OCI-LY3 (cell line): ENCODE results near the gene ANKRD11.

Source experiments
- H2AFZ ChIP-seq: fragments of 200-600, 300-600 bp; shearing (Covaris generic); 2 replicates; pipeline ENCODE4 v1.6.0; 2014; ENCODE audit warnings: antibody characterized with exemption, low read depth, low read length
- H3K27ac ChIP-seq: fragments of 200-600, 300-600 bp; sonication (generic); 2 replicates; pipeline ENCODE4 v1.5.1; 2014; ENCODE audit warnings: mild to moderate bottlenecking, low read length, moderate library complexity, mixed read lengths
- H3K27me3 ChIP-seq: fragments of 200-600, 300-600 bp; sonication (generic); 2 replicates; pipeline ENCODE4 v1.6.1; 2014; ENCODE audit warnings: low read depth, low read length, mixed read lengths
- H3K36me3 ChIP-seq: fragments of 200-600, 300-600 bp; sonication (generic); replicated peaks from 2 replicates; pipeline ENCODE3; 2014; ENCODE audit warnings: low read depth, low read length, mixed read lengths
- H3K4me1 ChIP-seq: fragments of 300-600, 200-600 bp; sonication (generic); 2 replicates; pipeline ENCODE4 v1.6.1; 2014; ENCODE audit warnings: low read length, mixed read lengths
- H3K4me2 ChIP-seq: fragments of 200-600, 300-600 bp; sonication (generic); 2 replicates; pipeline ENCODE4 v1.6.1; 2014; ENCODE audit warnings: low read length, mixed read lengths
- H3K4me3 ChIP-seq: fragments of 300-600, 200-600 bp; sonication (generic); 2 replicates; pipeline ENCODE4 v1.5.1; 2014; ENCODE audit warnings: antibody characterized with exemption, mild to moderate bottlenecking, low read length, moderate library complexity
- H3K79me2 ChIP-seq: fragments of 300-600, 200-600 bp; shearing (Covaris generic); 2 replicates; pipeline ENCODE4 v1.6.1; 2014; ENCODE audit warnings: mild to moderate bottlenecking, low read length, mixed read lengths
- H3K9ac ChIP-seq: fragments of 300-600, 200-600 bp; shearing (Covaris generic); 2 replicates; pipeline ENCODE4 v1.6.0; 2014; ENCODE audit warnings: mild to moderate bottlenecking, low read length, moderate library complexity
- H3K9me3 ChIP-seq: fragments of 200-600, 300-600 bp; shearing (Covaris generic); 2 replicates; pipeline ENCODE4 v1.6.1; 2014; ENCODE audit warnings: low read length, mixed read lengths; ENCODE audit not compliant: insufficient read depth
- H4K20me1 ChIP-seq: fragments of 200-600, 300-600 bp; sonication (generic); 2 replicates; pipeline ENCODE4 v1.6.1; 2016; ENCODE audit warnings: low read length, mixed read lengths; ENCODE audit not compliant: insufficient read depth
- CTCF ChIP-seq: fragments of 200-600, 300-600 bp; sonication (generic); IDR thresholded peaks from 2 replicates; pipeline ENCODE4 v1.5.1; 2014; ENCODE audit warnings: antibody characterized with exemption, low read length, low read depth
- EZH2phosphoT487 ChIP-seq: fragments of 200-600 bp; shearing (Covaris generic); IDR thresholded peaks from 2 replicates; pipeline ENCODE4 v1.6.1; 2018; ENCODE audit warnings: antibody characterized with exemption, mixed run types, low read depth

The ANKRD11 gene

GRCh38 chr16:89358030-89359005 is 132.0 kb downstream of the ANKRD11 start:
- TF ChIP-seq CTCF, result no peak
- no peak for TF ChIP-seq EZH2phosphoT487
- Histone ChIP-seq H2AFZ (no peak overlapping the region), H3K4me2 (no peak overlapping the region), H3K36me3 (peaks cover 8% of the 10 kb centered on the region), H3K9me3 (no peaks in the 10 kb centered on the region), H3K79me2 (peaks cover 95% of the 10 kb centered on the region), H3K4me1 (peaks cover 23% of the 10 kb centered on the region), H3K4me3 (no peak overlapping the region), H3K27ac (no peak overlapping the region), H4K20me1 (peaks cover 97% of the 10 kb centered on the region), H3K27me3 (no peaks in the 10 kb centered on the region), H3K9ac (no peak overlapping the region)

GRCh38 chr16:89357055-89357816 is 133.1 kb downstream of the ANKRD11 start:
- Histone ChIP-seq H2AFZ (no peak overlapping the region), H3K4me3 (no peak overlapping the region), H4K20me1 (peaks cover 99% of the 10 kb centered on the region), H3K27ac (no peak overlapping the region), H3K4me2 (no peak overlapping the region), H3K9ac (no peak overlapping the region), H3K36me3 (peaks cover 8% of the 10 kb centered on the region), H3K4me1 (peaks cover 16% of the 10 kb centered on the region), H3K9me3 (no peaks in the 10 kb centered on the region), H3K79me2 (peaks cover 98% of the 10 kb centered on the region), H3K27me3 (no peaks in the 10 kb centered on the region)
- no peak for TF ChIP-seq EZH2phosphoT487
- TF ChIP-seq CTCF, result no peak

GRCh38 chr16:89355686-89356085 is 134.7 kb downstream of the ANKRD11 start:
- H3K36me3 ChIP-seq, result peaks cover 10% of the 10 kb centered on the region
- TF ChIP-seq CTCF (no peak), EZH2phosphoT487 (no peak)
- peaks cover 98% of the 10 kb centered on the region for H3K79me2 ChIP-seq
- no peaks in the 10 kb centered on the region for H3K27me3 ChIP-seq
- no peak overlapping the region for H3K9ac ChIP-seq
- no peak overlapping the region for H3K4me3 ChIP-seq
- H3K4me1 ChIP-seq, result peaks cover under 1% of the 10 kb centered on the region; the same call in 1 of the 2 replicates
- H4K20me1 ChIP-seq, result peaks cover 99% of the 10 kb centered on the region
- no peak overlapping the region for H3K27ac ChIP-seq
- no peaks in the 10 kb centered on the region for H3K9me3 ChIP-seq
- H3K4me2 ChIP-seq, result no peak overlapping the region
- H2AFZ ChIP-seq, result no peak overlapping the region

DNA sequence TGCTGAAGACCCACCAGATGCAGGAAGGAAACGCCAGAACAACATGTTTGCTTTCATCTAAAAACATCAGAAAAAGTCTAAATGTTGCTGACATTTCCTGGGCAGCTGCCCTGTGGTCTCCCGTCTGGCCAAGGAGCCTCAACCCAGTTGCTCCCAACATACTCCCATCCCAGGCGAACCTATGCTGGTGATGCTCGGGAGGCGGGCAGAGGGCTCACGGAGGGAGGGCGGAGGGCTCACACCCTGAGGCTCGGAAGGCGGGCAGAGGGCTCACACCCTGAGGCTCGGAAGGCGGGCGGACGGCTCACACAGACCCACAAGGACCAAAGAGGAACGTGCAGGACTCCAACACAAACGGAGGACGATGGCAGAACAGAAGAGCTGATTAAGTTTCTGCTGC is 135.4 kb downstream of the ANKRD11 start:
- no peak overlapping the region for H3K9ac ChIP-seq
- H3K4me1 ChIP-seq, result peaks cover 6% of the 10 kb centered on the region
- no peak for TF ChIP-seq EZH2phosphoT487
- TF ChIP-seq CTCF, result no peak
- no peak overlapping the region for H2AFZ ChIP-seq
- peaks cover 6% of the 10 kb centered on the region for H3K36me3 ChIP-seq
- H3K4me2 ChIP-seq, result no peak overlapping the region
- no peak overlapping the region for H3K27ac ChIP-seq
- H3K27me3 ChIP-seq, result no peaks in the 10 kb centered on the region
- no peaks in the 10 kb centered on the region for H3K9me3 ChIP-seq
- H3K4me3 ChIP-seq, result no peak overlapping the region
- peaks cover 99% of the 10 kb centered on the region for H4K20me1 ChIP-seq
- H3K79me2 ChIP-seq, result peaks cover 98% of the 10 kb centered on the region
